Activated T-cell treated with anti-CD3 and anti-CD28 coated beads for 4 hours (primary cell): ENCODE data around the gene RINT1.
A peak's percentile ranks its signal among the peaks of the same experiment; 100 is the strongest.
"Not testable (repeated sequence)": the region's sequence is repeated elsewhere in the genome, so short reads cannot be mapped to it uniquely, and the experiment has no call there.

Experiments used
- DNase-seq: peaks from one replicate; pipeline ENCODE4 v3.0.0-alpha.2; 2020

Gene RINT1

DNA sequence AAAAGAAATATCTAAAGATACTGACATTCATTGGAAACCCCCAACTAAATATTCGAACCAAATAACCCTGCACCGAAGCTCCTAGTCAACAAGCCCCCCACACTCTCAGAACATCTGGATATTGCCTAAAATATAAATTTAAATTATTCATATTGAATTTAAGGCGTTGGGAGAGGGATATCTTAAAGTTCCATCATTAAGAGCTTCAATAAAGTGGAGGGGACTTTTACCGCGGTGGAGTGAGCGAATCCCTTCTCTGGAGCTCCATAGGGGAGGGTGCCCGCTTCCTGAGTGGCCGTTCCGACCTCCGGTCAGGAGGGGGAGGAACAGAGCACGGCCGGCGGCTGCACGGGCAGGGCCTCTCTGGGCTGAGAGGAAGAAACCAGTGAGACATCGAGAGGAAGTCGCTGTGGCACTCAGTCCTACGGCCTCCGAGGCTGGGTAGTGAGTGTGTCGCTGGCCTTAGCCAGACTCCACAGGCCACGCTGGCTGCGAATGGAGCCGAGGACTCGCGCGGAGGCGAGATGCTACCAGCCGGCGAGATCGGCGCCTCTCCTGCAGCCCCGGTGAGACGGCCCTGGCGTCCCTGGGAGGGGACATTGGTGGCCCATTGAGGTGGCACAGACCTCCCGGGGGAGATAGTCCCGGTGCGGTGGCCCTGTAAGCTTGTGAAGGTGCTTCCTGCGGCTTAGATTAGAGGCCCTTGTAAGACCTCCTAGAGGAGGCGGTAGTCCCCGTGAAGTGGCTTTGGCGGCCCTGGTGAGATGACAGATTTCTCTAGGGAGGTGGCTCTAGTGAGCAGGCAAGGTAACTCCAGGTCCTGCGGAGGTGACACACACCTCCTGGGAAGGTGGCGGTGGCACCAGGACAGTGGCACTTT, at the start of gene RINT1:
TSS of gene RINT1 (plus strand) at position 410 of the 880 bp plus-strand sequence. CDS start at position 525, 115 bp downstream.
- peak; percentile 87 for DNase-seq

DNA sequence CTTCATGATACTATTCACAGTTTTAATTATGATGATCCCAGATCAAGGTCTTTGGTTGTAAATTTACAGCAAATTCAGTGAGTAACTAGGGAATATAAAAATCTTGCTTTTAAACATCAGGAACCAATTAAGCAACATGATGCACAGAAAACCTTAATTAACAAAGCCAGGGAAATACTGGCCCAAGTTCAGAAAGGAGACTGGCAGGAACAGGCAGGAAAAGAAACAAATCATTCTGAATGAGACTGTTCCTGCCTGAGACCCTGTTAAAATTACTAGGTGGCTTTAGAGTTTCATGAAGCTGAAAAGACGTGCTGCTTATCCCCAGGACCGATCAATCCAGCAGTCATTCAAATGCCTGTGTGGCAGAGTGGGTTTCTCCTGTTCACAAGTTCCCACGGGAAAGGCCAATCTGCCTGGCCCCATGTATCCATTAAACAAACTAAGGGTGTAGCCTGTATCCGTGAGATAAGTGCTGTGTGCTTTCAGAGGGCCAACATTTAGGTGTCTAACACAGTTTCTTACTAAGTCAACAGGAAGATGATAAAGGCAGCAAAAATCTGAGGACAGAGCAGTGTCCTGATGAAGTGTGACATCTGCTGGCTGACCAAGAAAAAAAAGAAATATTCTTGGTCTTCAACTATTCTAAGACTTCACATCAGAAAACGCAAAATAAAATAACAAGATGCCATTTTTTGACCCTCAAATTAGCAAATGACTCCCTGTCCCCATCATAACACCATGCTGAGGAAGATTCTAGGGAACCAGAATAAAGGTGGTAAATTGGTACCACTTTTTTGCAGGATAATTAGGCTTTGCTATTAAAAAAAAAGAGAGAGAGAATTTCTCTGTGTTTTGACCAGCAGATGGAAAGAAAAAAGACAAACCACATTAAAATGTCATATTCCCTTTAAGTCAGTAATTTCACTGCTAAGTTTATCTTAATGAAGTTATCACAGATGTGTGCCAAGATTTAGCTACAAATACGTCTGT, 44.1 kb upstream of the RINT1 start:
- DNase-seq = no peak

DNA sequence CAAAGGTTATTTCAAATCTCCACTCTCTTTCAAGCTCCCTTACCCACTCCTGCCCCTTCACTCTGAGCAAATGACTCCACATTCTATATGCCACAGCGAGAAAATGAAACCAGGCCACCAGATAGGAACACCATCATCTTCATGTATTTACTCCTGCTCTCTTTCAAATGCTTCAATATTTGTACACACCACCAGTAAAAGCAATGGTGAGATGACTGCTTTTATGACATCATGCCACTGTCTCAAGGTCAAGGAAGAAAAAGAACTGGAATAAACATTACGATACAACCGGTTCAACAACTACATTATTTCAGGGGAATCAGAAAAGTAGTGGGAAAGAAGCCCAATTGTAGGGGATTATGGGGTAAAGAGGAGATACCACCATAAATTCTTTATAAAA, 42.6 kb upstream of the RINT1 start:
- DNase-seq = no peak

DNA sequence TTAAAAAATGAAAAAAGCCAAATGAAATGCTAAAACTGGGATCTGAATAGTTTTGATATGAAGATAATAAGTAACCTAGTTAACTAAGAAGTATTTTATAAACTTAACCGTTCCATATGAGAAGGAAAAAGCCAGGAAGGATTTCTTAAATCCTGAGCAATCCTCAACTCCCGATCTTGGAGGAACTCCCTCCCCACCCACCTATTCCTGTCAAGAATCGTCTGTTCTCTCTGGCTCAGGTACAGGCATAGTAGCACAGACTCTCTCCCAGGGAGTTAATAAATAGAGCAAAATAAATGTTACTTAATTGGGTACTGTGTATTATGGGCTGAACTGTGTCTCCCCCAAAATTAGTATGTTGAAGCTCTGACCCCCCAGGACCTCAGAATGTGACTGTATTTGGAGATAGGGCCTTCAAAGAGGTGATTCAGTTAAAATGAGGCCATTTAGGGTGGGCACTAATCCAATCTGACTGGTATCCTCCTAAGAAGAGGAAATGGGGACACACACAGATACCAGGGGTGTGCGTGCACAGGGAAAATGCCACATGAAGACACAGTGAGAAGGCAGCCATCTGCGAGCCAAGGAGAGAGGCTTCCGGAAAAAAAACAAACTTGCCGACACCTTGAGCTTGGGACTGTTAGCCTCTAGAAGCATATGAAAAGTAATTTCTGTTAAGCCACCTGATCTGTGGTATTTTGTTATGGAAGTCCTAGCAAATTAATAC, 38.6 kb upstream of the RINT1 start:
- no peak for DNase-seq

DNA sequence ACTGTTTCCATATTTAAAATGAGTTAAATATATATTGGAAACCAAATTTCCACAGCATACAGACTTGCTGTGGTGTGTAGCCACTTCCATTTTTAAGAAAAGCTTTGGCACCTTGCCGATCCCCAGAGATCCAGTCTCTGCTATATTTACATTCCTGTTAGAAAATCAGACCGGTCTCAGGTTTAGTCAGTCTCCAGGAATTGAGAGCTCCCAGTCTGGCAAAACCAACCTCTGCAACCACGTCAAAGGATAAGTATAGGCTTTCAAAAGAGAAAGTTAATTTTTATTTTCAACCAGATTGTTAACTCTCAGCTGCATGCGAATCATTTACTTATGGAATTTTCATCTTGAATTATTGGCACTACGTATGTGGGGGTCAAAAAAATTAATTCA, 38.1 kb upstream of the RINT1 start:
- no peak for DNase-seq

DNA sequence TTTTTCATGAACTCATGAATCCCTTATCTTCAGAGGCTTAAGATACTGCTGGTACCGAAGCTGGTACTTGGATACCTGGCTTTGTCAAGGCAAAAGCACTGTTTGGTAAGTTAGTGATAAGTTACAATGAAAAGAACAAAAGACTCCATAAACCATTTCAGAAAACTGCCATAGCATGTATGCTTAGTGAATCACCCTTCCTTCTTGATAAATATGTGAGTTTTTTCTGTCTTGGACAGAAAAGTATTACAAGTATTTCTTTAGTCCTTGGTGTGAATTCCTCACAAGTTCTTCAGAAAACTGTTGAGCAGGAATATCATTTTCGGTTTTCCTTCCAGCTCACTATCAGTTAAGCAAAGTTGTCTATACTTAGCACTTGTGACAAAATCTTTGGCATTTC, 35.5 kb upstream of the RINT1 start:
- no peak for DNase-seq

DNA sequence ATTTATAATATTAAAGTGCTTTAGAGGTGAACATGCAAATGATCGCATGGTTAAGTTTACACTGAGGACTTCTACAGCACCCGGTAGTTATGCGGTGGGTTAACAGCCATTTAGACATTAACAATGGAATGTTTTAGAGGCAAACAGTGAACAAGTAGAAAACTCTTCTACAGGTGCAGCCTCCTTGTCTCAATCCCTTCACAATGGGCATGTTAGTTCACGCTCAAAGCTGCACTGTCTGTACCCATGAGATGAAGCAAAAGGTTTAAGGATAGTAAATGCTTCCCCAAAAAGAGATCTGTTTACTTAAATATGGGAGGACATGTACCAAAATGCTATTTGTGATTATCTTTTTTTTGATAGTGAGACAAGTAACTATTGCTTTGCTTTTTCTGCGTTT, 35.0 kb upstream of the RINT1 start:
- no peak for DNase-seq

DNA sequence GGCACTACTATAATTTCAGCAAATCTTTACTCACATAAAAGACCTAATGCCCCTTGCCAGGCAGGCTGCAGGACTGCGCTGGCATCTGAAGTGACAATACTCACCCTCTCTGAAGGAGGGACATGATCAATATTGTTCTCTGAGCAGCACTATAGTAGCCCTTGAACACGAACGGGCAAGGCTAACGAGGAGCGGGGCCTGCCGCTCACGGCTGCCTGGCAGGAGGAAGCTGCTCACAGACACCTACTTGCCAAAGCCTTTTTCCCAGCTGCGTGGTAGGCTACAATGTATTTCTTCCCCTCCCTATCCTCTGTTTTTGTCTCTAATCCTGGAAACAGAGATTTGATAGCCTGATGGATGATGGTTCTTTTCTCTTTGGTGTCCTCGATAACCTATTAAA, 29.8 kb upstream of the RINT1 start:
- no peak for DNase-seq

DNA sequence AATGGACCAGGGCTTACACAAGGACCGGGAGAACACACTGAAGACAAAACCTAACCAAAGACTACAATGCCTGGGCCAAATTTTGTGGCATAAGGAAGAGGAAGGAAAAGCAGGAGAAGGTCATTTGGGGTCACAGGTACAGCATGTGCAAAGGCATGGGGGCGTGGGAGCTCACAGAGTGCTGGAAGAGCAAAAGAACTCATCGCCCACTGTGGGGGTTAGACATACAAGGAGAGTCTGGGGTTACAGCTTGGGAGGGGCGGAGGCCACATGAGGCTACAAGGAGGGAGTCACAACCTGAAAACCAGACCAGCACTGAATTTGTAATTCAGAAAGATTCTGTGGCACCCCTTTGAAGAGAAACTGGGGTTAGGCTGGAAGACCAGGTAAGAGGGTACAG, 19.6 kb upstream of the RINT1 start:
- no peak for DNase-seq

DNA sequence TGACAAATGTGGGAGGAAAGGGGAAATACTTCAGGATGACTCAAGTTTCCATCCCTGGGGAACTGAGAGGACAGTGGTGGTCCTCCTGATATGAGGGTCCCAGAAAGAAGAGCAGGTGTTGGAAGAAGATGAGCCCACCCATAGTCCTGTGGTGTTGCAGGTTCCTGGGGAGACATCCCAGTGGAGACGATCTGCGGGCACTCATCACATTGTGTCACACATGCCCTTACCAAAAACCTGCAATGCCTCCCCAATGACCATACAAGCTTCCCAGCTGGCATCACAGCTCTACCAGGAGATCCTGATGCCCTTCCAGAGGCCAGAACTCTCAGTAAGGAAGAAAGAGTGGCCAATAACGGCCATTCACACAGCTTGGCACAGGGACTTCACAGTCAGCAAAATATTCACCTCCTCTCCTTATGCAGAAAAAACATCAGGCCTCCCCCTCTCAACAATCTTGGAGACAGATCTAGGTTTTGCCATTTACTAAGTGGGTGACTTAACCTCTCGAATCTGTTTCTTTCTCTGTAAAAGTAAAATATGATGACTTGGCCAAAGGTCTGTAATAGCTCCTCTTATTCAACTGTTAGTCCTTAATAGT, 19.0 kb upstream of the RINT1 start:
- no peak for DNase-seq

DNA sequence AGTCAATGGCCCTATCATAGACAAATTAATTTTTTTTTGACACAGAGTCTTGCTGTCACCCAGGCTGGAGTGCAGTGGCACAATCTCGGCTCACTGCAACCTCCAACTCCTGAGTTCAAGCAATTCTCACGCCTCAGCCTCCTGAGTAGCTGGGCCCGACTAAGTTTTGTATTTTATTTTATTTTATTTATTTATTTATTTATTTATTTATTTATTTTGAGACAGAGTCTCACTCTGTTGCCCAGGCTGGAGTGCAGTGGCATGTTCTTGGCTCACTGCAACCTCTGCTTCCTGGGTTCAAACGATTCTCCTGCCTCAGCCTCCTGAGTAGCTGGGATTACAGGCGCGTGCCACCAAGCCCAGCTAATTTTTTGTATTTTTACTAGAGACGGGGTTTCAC, 16.4 kb upstream of the RINT1 start:
- DNase-seq = not testable (repeated sequence)

DNA sequence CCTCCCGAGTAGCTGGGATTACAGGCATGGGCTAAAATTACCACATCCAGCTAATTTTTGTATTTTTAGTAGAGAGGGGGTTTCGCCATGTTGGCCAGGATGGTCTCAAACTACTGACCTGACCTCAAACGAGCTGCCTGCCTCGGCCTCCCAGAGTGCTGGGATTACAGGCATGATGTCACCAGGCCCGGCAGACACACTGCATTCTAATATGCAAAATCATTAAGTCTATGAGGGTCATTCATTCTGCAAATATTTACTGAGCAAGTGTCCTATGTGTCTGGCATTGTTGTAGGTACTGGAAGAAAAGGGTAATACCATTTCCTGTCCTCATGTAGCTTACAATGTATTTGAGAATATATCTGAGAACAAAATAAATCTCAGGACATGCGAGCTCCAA, 12.6 kb upstream of the RINT1 start:
- DNase-seq = no peak

DNA sequence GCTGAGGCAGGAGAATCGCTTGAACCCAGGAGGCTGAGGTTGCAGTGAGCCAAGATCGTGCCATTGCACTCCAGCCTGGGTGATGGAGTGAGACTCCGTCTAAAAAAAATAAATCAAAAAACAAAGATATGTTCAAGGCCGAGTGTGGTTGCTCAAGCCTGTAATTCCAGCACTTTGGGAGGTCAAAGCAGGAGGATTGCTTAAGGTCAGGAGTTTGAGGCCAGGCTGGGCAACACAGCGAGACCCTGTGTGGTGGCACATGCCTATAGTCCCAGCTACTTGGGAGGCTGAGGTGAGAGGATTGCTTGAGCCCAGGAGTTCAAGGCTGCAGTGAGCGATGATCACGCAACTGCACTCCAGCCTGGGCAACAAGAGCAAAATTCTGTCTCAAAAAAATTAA, 11.4 kb upstream of the RINT1 start:
- not testable (repeated sequence) for DNase-seq

DNA sequence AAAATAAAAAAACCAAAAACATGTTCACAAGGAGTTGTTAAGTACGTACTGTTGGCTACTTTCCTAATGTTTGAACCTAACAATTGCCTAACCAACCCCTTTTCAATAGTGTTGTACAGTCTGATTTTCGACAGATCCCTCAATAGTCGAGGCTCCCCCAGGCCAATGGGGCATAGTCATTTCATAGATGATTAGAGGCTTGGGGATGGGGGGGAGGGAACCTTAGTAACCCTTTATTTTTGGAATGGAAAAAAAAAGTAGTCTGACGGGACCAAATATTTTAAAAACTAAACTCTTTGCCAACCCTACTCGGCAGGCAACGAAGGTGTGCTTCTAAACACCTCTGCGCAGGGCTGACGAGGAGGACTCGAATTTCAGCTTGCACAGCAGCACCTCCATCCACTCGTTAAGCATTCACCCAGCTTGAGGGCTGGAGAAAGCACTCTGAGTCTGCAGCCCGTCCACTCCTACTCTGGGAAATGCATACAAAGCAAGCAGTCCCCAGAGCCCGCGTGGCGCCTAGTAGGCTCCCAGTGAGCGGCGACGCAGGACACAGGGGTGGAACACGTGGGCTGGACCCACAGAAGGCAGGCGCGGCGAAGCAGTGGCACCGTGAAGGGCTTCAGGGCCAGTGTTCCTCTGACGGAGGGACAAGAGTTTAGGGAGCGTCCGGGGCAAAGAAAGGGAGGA, 10.8 kb upstream of the RINT1 start:
- DNase-seq = peak; percentile 43

DNA sequence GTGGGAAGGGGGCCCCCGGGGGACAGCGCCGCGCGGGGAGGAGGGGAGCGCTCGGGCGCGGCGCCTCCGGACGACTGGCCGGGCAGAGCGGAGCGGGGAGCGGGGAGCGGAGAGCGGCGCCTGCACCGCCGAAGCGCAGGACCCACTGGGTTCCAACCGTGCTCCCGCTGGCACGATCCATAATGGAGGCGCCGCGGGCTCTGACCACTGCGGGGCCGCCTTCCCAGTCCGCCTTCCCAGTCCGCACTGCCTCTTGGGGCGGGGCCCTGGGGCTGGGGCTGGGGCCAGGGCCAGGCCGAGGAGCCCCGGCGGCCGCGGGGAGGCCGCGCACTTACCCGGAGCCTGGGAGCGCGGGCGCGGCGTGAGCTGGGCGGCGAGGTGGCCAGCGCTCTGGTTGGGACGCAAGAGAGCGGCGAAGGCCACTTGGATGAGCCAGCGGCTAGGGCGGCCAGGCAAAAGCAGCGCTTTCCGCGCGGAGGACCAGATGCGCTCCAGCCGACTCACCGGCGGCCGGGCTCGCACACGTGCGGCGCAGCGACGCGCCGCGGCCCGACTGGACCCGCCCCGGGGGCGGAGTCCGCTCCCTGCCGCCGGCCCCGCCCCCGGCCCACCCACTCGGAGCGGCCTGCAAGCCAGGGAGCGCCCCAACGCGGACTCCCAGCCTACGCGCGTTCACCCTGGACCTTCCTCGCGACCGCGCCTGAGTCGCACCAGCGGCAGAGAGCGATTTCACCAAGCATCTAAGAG, 10.1 kb upstream of the RINT1 start, which contains the start of gene PUS7:
TSS of gene PUS7 (minus strand) at position 555 of the 747 bp plus-strand sequence. CDS start 13,759 bp downstream, outside the sequence.
- peak; percentile 74 for DNase-seq

DNA sequence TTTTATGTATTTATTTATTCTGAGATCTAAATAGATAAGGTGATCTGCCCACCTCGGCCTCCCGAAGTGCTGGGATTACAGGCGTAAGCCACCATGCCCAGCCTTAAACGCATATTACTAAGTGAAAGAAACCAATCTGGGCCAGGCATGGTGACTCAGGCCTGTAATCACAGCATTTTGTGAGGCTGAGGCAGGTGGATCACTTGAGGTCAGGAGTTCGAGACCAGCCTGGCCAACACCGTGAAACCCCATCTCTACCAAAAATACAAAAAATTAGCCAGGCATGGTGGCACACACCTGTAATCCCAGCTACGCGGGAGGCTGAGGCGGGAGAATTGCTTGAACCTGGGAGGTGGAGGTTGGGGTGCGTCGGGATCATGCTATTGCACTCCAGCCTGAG, 7.6 kb upstream of the RINT1 start:
- DNase-seq = not testable (repeated sequence)

DNA sequence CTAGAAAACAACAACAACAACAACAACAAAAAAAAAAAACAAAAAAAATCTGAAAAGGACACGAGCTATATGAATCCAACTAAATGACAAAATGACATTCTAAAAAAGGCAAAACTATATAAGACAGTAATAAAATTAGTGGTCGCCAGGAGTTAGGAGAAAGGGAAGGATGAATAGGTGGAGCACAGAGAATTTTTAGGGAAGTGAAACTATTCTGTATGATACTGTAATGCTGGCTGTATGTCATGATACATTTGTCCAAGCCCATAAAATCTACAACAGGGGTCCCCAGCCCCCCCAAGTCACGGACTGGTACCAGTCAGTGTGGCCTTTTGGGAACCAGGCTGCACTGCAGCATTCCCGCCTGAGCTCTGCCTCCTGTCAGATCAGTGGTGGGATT, 7.2 kb upstream of the RINT1 start:
- DNase-seq = no peak

DNA sequence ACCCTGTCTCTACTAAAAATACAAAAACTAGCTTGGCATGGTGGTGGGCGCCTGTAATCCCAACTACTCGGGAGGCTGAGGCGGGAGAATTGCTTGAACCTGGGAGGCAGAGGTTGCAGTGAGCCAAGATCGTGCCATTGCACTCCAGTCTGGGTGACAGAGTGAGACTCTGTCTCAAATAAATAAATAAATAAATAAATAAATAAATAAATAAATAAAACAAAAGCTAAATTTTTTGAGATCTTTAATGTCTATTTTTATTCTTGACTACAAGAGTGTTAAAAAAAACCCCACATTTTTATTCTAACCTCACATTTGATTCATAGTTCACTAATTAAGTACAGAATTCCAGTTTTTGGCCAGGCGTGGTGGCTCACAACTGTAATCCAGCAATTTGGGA, 4.3 kb upstream of the RINT1 start:
- DNase-seq = not testable (repeated sequence)

DNA sequence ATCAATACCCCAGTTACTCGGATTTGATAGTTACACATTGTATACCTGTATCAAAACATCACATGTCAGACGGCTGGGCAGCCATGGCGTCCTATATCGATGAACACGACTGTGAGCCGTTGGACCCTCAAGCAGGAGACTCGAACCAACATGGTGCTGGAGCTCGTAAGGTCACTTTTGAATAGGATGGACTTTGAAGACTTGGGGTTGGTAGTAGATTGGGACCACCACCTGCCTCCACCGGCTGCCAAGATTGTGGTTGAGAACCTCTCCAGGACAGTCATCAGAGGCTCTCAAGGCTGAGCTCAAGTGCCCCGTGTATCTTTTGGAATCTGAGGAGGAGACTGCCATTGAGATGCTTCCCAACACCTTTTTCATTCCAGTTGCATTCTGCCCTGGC, 1.9 kb upstream of the RINT1 start:
- no peak for DNase-seq

DNA sequence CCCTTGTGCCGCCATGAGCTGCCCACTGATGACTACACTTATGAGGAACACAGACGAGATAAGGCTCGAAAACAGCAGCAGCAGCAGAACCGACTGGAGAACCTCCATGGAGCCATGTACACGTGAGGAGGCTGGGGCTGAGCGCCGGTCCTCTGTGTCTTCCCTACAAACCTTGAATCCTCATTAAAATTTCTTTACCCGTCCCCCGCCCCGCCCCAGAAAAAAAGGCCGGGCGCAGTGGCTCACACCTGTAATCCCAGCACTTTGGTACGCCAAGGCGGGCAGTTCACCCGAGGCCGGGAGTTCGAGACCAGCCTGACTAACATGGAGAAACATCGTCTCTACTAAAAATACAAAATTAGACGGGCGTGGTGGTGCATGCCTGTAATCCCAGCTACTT, 1.5 kb upstream of the RINT1 start:
- DNase-seq = no peak
